AG08396 (cell line): ENCODE measurements around the gene NPIPB2.

Experiments used
- DNase-seq: peaks from one replicate; pipeline ENCODE4 v3.0.0; 2012; ENCODE audit warnings: low spot score, mixed read lengths

Gene NPIPB2

DNA sequence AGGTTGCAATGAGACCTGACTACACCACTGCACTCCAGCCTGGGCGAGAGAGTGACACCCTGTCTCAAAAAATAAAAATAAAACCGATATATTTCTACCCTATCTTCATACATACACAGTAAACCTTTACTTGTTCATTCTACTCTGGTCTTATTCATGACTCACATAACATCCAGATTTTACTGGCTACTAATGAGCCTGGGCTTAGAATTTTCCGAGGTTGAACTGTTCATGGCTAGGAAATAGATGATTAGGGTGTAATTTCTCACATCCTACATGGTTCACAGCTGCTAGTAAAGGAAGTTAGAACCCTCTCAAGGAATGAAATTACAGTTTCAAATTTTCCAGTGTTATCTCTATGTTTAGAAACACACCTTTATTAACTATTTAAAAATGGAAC is 40.8 kb downstream of the NPIPB2 start:
- DNase-seq, result no peak

DNA sequence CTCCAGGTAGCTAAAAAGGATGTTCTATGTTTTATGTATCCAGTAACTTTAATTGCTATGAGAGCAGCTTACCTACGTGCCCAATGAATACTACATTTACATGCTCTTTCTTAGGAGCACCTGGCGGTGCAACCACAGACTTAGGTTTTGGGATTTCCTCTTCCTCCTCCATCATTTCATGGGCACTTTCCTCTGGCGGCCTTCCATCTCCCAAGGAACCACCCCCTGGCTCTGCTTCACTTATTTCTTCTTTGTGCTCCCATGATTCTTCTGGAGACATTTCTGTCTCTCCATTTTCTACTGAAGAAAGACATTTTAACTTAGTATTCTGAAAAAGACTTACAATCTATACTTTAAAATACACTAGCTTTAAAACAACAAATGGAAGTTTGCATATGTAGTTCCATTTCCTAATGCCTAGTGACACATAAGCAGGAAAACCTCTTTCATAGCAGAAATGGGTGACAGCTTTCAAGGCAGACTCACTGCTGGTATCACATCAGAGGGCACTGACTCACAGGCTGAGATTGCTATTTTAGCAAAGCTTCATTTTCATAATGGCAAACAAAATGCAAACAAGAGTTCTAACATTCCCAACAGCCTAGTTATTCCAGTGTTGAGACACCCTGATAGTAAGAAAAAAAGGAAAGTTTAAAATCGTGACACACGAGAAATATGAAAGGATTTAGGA is 45.2 kb downstream of the NPIPB2 start:
- DNase-seq, result peak; percentile 57

DNA sequence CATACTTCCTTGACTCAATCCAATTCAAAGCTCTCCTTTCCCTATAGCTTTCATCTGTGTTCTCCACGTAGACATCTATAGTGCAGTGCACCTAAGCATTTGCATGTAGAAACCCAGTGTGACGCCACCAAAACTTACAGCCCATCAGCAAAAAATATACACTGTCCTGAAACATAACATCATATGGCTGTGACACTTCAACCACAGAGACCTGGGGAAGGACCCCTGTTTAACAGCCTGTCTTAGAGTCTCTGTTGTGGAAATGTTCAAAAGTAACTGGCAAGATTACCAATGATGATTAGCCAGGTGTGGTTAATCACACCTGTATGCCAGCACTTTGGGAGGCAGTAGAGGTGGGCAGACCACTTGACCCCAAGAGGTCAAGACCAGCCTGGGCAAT is 48.3 kb downstream of the NPIPB2 start:
- DNase-seq, result no peak

DNA sequence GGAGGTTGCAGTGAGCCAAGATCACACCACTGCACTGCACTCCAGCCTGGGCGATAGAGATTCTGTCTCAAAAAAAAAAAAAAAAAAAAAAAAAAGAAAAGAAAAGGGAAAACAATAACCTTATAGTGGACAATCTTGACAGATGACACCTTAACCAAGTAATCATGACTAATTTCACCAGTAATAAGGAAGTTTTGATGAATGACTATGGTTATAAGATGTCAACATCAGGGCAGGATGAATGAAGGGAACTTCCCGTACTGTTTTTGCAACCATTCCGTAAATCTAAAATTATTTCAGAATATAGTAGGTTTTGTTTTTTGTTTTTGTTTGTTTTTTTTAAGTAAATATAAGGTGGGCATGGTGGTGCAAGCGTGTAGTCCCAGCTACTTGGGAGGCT is 49.1 kb downstream of the NPIPB2 start:
- DNase-seq, result no peak

DNA sequence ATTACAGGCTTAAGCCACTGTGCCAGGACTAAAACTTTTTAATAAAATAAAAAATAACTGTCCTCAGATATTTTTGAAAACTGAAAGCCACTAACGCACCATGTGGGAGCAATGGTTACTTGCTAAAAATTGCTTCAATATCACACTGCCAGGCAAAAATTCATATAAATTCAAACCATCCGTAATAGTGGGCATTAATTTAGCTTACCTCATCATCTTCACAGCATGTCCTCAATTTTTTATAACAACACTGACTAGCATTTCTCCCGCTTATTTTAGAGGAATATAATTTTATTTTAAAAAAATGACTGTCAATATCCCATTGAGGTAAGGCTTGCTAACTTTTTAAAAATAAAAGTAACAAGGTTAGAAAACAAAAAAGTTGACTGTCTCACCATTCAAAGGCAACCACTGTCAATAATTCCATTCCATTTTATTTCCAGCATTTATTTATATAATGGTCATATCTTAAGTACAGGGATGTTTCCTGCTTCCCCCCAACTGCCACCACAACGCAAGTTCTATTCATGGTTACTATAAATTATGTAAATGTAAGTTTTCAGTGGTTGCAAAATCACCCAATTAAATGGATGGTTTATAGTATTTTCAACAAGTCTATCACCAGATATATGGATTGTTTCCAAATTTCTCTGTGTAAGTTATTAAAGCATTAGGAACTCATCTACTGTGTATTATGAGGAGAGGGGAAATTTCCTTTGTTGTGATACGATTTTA is 51.4 kb downstream of the NPIPB2 start:
- no peak for DNase-seq

DNA sequence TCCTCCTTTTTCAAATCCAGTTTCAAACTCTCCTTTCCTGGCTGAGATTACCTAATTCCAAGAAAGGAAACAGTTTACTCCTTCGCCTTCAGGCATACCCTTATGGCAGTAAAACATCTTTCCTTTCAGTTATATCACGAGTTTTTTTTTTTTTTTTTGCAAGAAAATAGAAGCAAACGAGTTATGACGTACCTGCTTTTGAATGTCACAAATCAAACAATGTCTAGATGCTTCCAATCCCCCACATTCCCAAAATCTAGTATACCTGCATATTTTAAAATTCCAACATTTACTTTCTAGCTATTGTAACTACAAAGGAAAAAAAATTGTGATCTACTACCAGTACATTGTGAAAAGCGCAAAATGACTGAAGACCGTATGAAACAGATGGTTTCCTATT is 55.0 kb downstream of the NPIPB2 start:
- DNase-seq, result no peak

DNA sequence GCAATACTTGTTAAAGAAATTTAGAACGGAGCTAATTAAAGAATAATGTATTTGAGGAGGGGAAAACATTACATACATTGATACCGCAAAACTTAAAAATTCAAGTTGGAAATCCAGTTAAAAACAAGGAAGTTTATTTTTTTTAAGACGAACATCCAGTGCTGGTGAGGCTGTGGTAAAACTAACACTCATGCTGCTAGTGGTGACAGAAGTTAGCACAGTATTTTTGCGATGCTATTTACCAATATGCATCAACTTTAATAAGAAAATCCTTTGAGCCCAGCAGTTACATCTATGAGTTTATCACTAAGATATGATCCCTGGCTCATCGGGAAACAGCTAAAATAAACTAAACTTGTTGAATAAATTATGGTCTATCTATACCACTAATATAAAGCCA is 57.8 kb downstream of the NPIPB2 start:
- no peak for DNase-seq

DNA sequence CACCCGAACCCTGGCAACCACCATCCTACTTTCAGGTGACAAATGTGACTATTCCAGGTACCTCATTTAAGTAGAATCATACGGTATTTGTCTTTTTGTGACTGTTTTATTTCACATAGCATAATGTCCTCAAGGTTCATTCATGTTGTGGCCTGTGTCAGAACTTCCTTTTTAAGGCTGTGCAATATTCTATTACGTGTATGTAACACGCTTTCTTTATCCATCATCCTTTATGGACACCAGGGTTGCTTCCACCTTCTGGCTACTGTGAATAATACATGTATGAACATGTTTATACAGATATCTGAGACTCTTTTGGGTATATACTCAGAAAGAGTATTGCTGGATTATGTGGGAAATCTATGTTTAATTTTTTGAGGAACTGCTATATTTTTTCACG is 61.8 kb downstream of the NPIPB2 start:
- no peak for DNase-seq

DNA sequence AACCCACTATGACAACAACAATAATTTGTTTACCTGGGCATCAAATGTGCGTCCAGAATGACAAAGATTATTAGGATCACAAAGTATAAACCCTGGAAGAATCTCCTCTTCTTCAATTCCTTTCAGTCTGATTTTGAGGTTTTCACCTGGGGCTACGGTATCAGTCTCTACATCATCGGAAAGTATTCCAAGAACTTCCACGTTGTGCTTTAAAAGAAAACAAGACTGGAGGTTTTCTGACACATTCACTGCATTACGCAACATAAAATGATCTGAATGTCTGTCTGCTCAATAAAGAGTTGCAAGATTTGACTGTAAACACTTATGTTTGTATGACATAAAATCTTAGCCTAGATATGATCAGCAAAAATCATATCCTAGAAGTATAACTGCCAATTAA is 64.5 kb downstream of the NPIPB2 start:
- DNase-seq, result no peak
